ENCODE data around the gene PRKCH. TPM values are rescaled to one million over a fixed set of nuclear protein-coding genes. Genes with fewer than 3 reads are reported as not detected.

Gene PRKCH
- total RNA-seq, 1 experiment from 2014 or later, result 18.3 TPM

GRCh38 chr14:61589691-61590581, 268.6 kb downstream of the PRKCH start:
- Mint-ChIP-seq H3K9me3 (ENCODE audit: unreplicated experiment) (no peaks in the 10 kb centered on the region), H3K4me3 (ENCODE audit: unreplicated experiment) (no peak overlapping the region), H3K36me3 (ENCODE audit: insufficient read depth, unreplicated experiment) (no peaks in the 10 kb centered on the region), H3K27ac (ENCODE audit: unreplicated experiment) (no peak overlapping the region), H3K27me3 (ENCODE audit: insufficient read depth, unreplicated experiment) (no peaks in the 10 kb centered on the region), H3K4me1 (ENCODE audit: low read depth, unreplicated experiment) (no peaks in the 10 kb centered on the region)
- ChIA-PET CTCF (no interaction called here), POLR2A (no interaction called here)
- H3K9me3 ChIP-seq, result no peaks in the 10 kb centered on the region
- no peaks in the 10 kb centered on the region for H3K36me3 ChIP-seq (ENCODE audit: control insufficient read depth, insufficient read depth, low read length)
- TF ChIP-seq CTCF (IDR thresholded peaks at IDR 0.05; ENCODE audit: insufficient read depth in 1 of 2, low read depth in 1 of 2, low read length in 1 of 2, severe bottlenecking in 1 of 2, unreplicated experiment in 1 of 2), result no peak
- no peak overlapping the region for H3K4me3 ChIP-seq (ENCODE audit: low read depth, low read length)
- no peaks in the 10 kb centered on the region for H3K27me3 ChIP-seq (replicated peaks; ENCODE audit: control insufficient read depth, insufficient read depth, low read length)
- no peaks in the 10 kb centered on the region for H3K4me1 ChIP-seq
- no peak for DNase-seq
- BruUV-seq (replicated peaks), result no TSS peak
- intact Hi-C loops (cut with micrococcal nuclease; ENCODE audit: unreplicated experiment), result no loop called here

- TF ChIP-seq CTCF (IDR thresholded peaks at IDR 0.05; ENCODE audit: insufficient read depth in 1 of 2, low read depth in 1 of 2, low read length in 1 of 2, severe bottlenecking in 1 of 2, unreplicated experiment in 1 of 2), result no peak
- H3K9me3 Mint-ChIP-seq (ENCODE audit: unreplicated experiment), result no peaks in the 10 kb centered on the region
- no peaks in the 10 kb centered on the region for H3K36me3 Mint-ChIP-seq (ENCODE audit: insufficient read depth, unreplicated experiment)
- POLR2A ChIA-PET, result no interaction called here
- intact Hi-C loops (cut with micrococcal nuclease; ENCODE audit: unreplicated experiment), result no loop called here
- Histone ChIP-seq H3K4me3 (ENCODE audit: low read depth, low read length) (no peak overlapping the region), H3K9me3 (no peaks in the 10 kb centered on the region), H3K4me1 (no peaks in the 10 kb centered on the region), H3K27me3 (replicated peaks; ENCODE audit: control insufficient read depth, insufficient read depth, low read length) (no peaks in the 10 kb centered on the region), H3K36me3 (ENCODE audit: control insufficient read depth, insufficient read depth, low read length) (no peaks in the 10 kb centered on the region)
- CTCF ChIA-PET, result no interaction called here
- BruUV-seq (replicated peaks), result no TSS peak
- H3K27ac Mint-ChIP-seq (ENCODE audit: unreplicated experiment), result no peak overlapping the region
- DNase-seq, result no peak
- no peak overlapping the region for H3K4me3 Mint-ChIP-seq (ENCODE audit: unreplicated experiment)
- H3K4me1 Mint-ChIP-seq (ENCODE audit: low read depth, unreplicated experiment), result peaks cover 6% of the 10 kb centered on the region
- H3K27me3 Mint-ChIP-seq (ENCODE audit: insufficient read depth, unreplicated experiment), result no peaks in the 10 kb centered on the region
Measured at GRCh38 chr14:61591862-61592261, 270.5 kb downstream of the PRKCH start.

GRCh38 chr14:61593330-61593729, 272.0 kb downstream of the PRKCH start:
- Mint-ChIP-seq H3K27ac (ENCODE audit: unreplicated experiment) (no peak overlapping the region), H3K4me1 (ENCODE audit: low read depth, unreplicated experiment) (peaks cover 9% of the 10 kb centered on the region), H3K4me3 (ENCODE audit: unreplicated experiment) (no peak overlapping the region), H3K9me3 (ENCODE audit: unreplicated experiment) (no peaks in the 10 kb centered on the region), H3K36me3 (ENCODE audit: insufficient read depth, unreplicated experiment) (no peaks in the 10 kb centered on the region), H3K27me3 (ENCODE audit: insufficient read depth, unreplicated experiment) (no peaks in the 10 kb centered on the region)
- 0 out of 2 replicates have a peak, but pooled peaks cover 2% of the 10 kb centered on the region for H3K9me3 ChIP-seq
- H3K27me3 ChIP-seq (replicated peaks; ENCODE audit: control insufficient read depth, insufficient read depth, low read length), result no peaks in the 10 kb centered on the region
- no peak for DNase-seq
- no peak for TF ChIP-seq CTCF (IDR thresholded peaks at IDR 0.05; ENCODE audit: insufficient read depth in 1 of 2, low read depth in 1 of 2, low read length in 1 of 2, severe bottlenecking in 1 of 2, unreplicated experiment in 1 of 2)
- no peak overlapping the region for H3K4me3 ChIP-seq (ENCODE audit: low read depth, low read length)
- intact Hi-C loops (cut with micrococcal nuclease; ENCODE audit: unreplicated experiment), result no loop called here
- ChIA-PET CTCF (no interaction called here), POLR2A (no interaction called here)
- peaks cover 8% of the 10 kb centered on the region; the same call in 1 of the 2 replicates for H3K4me1 ChIP-seq
- no TSS peak for BruUV-seq (replicated peaks)
- H3K36me3 ChIP-seq (ENCODE audit: control insufficient read depth, insufficient read depth, low read length), result no peaks in the 10 kb centered on the region
